Thyroid gland (tissue), 4 donors: Measurements from ENCODE around the gene CLIP1. TPM values are rescaled to one million over a fixed set of nuclear protein-coding genes. Genes with fewer than 3 reads are reported as not detected.
"Not testable (repeated sequence)": the region's sequence is repeated elsewhere in the genome, so short reads cannot be mapped to it uniquely, and the experiment has no call there.

Source experiments
- DNase-seq, 2 donors: peaks; one replicate each; pipeline ENCODE4 v3.0.0-alpha.2; 2019
- H3K27ac ChIP-seq, 3 donors: fragments of 200-600 bp; sonication (generic); 1 replicate in 2 of 3; 2 replicates in 1 of 3; pipeline ENCODE4 v1.5.1; 2016 to 2019; ENCODE audit warnings: mild to moderate bottlenecking in 1 of 3, moderate library complexity in 1 of 3
- H3K27me3 ChIP-seq: fragments of 200-600 bp; sonication (generic); one replicate; pipeline ENCODE4 v1.5.1; 2019
- H3K36me3 ChIP-seq, 2 donors: fragments of 200-600 bp; sonication (generic); one replicate each; pipeline ENCODE4 v1.5.1; 2016 to 2019
- H3K4me1 ChIP-seq, 2 donors: fragments of 200-600 bp; sonication (generic); one replicate each; pipeline ENCODE4 v1.5.1; 2017 to 2019
- H3K4me3 ChIP-seq, 3 donors: fragments of 200-600 bp; sonication (generic); replicated peaks in 1 of 3; 1 replicate in 2 of 3; 2 replicates in 1 of 3; pipeline ENCODE4 v1.5.1; 2016; ENCODE audit warnings: mild to moderate bottlenecking in 1 of 3
- H3K9me3 ChIP-seq: fragments of 200-600 bp; sonication (generic); one replicate; pipeline ENCODE4 v1.5.1; 2017
- CTCF ChIP-seq, 6 experiments: fragments of 200-600 bp in 3 of 6; fragments of 450-650 bp in 3 of 6; sonication (generic) in 3 of 6; IDR thresholded peaks; one replicate each; pipeline ENCODE4 v1.5.1; 2016 to 2019; ENCODE audit warnings: antibody characterized with exemption in 6 of 6, mild to moderate bottlenecking in 2 of 6, inconsistent platforms in 1 of 6, moderate library complexity in 1 of 6
- POLR2A ChIP-seq, 2 donors: fragments of 450-650 bp; IDR thresholded peaks; one replicate each; pipeline ENCODE4 v1.6.1; 2017; ENCODE audit warnings: antibody characterized with exemption in 2 of 2, mild to moderate bottlenecking in 2 of 2, moderate library complexity in 1 of 2
- WGBS, 2 donors: methylation state at CpG; one replicate each; pipeline ENCODE4 v1.1.5; 2017; 5-methylcytosine and 5-hydroxymethylcytosine counted together
- intact Hi-C: fragments of 100-400 bp; cut with DNase I; formaldehyde crosslinking; loops from one replicate; pipeline ENCODE4 v1.15.1; 2023
- total RNA-seq, 4 donors: library from RNA; depleted of rRNA; stranded (reverse); fragments of >200 nt; gene quantifications; one replicate each; pipeline ENCODE4 v1.2.3, GENCODE V29; 2016

Gene CLIP1
- 100 to 1,000 TPM; 118 to 189 (median 143) TPM for total RNA-seq

- peak; percentile 85 to 87 for DNase-seq
- peaks cover 21 to 40% of the 10 kb centered on the region in 2 donors for H3K4me1 ChIP-seq
- intact Hi-C loops: no loop called here
- no peaks in the 10 kb centered on the region for H3K9me3 ChIP-seq
- no peaks in the 10 kb centered on the region for H3K27me3 ChIP-seq
- 0 to 1% methylated on average over 6 to 12 of the region's 118 CpGs for WGBS, 2 donors
- TF ChIP-seq POLR2A (IDR thresholded peaks at IDR 0.05) (peak; percentile 85 to 87), CTCF (IDR thresholded peaks at IDR 0.05) (peak in 3 of 6 experiments; percentile 23 to 44 (median 26))
- H3K36me3 ChIP-seq: no peaks in the 10 kb centered on the region
- H3K27ac ChIP-seq: peak within 1 kb of the TSS; percentile 99
- peak within 1 kb of the TSS; percentile 43 to 95 (median 95) for H3K4me3 ChIP-seq
Measured at GRCh38 chr12:122421821-122422729, at the start of gene CLIP1. CLIP1 (minus strand) TSS chr12:122422669; CDS start chr12:122380452, 42,217 bp downstream.

- peaks cover 32 to 33% of the 10 kb centered on the region in 2 donors for H3K36me3 ChIP-seq
- intact Hi-C loops: loop anchor here (5.0 kb wide), 1 partner anchor 74 kb away; no protein-coding TSS in a partner anchor
- no peaks in the 10 kb centered on the region for H3K9me3 ChIP-seq
- TF ChIP-seq POLR2A (IDR thresholded peaks at IDR 0.05): no peak
- TF ChIP-seq CTCF (IDR thresholded peaks at IDR 0.05): peak; percentile 45 to 90 (median 82)
- no peak overlapping the region for H3K4me3 ChIP-seq
- no peaks in the 10 kb centered on the region for H3K27me3 ChIP-seq
- no peak for DNase-seq
- H3K27ac ChIP-seq: peak overlapping the region; percentile 76 to 80 (median 78)
- peaks cover 6 to 10% of the 10 kb centered on the region in 2 donors for H3K4me1 ChIP-seq
- WGBS, 2 donors: 12 to 23% methylated on average over 3 of the region's 3 CpGs
Measured at GRCh38 chr12:122471324-122472226, 49.1 kb upstream of the CLIP1 start.

- WGBS, 2 donors: 87 to 88% methylated on average over 7 of the region's 7 CpGs
- Histone ChIP-seq H3K36me3 (peaks cover 23 to 24% of the 10 kb centered on the region in 2 donors), H3K27ac (peak overlapping the region; percentile 76 to 80 (median 78))
- not testable (repeated sequence) for H3K9me3 ChIP-seq, H3K27me3 ChIP-seq, DNase-seq, H3K4me3 ChIP-seq, H3K4me1 ChIP-seq
- intact Hi-C loops: loop anchor here (5.0 kb wide), 1 partner anchor 73 kb away; no protein-coding TSS in a partner anchor
Measured at GRCh38 chr12:122470576-122470975, 48.1 kb upstream of the CLIP1 start.

GRCh38 chr12:122469856-122470255 lies 47.4 kb upstream of the CLIP1 start:
- peak overlapping the region in 1 of 3 donors; percentile 16 for H3K27ac ChIP-seq
- not testable (repeated sequence) for H3K4me1 ChIP-seq

GRCh38 chr12:122467983-122468382 lies 45.5 kb upstream of the CLIP1 start:
- no peak for TF ChIP-seq CTCF (IDR thresholded peaks at IDR 0.05)
- no peak for TF ChIP-seq POLR2A (IDR thresholded peaks at IDR 0.05)
- 31 to 44% methylated on average over 4 of the region's 4 CpGs for WGBS, 2 donors
- Histone ChIP-seq H3K27me3 (no peaks in the 10 kb centered on the region), H3K27ac (peak overlapping the region; percentile 24 to 66 (median 44)), H3K36me3 (peaks cover 0 to under 1% of the 10 kb centered on the region in 2 donors), H3K9me3 (no peaks in the 10 kb centered on the region), H3K4me3 (no peak overlapping the region), H3K4me1 (peaks cover 6 to 14% of the 10 kb centered on the region in 2 donors)
- intact Hi-C loops: no loop called here
- no peak for DNase-seq

More at GRCh38 chr12:122469856-122470255, 47.4 kb upstream of the CLIP1 start:
- H3K9me3 ChIP-seq, DNase-seq, H3K4me3 ChIP-seq, H3K27me3 ChIP-seq: not testable (repeated sequence)
- intact Hi-C loops: loop anchor here (5.0 kb wide), 1 partner anchor 73 kb away; no protein-coding TSS in a partner anchor
- peaks cover 17% of the 10 kb centered on the region in 2 donors for H3K36me3 ChIP-seq
- WGBS, 2 donors: 83 to 85% methylated on average over 6 of the region's 6 CpGs

- DNase-seq, H3K36me3 ChIP-seq, H3K9me3 ChIP-seq, H3K4me3 ChIP-seq, H3K27me3 ChIP-seq, intact Hi-C loops: not testable (repeated sequence)
- peaks cover 9 to 14% of the 10 kb centered on the region in 2 donors for H3K4me1 ChIP-seq
- WGBS, 2 donors: 87 to 91% methylated on average over 17 of the region's 17 CpGs
- H3K27ac ChIP-seq: peak overlapping the region in 2 of 3 donors; percentile 40 to 44
Measured at GRCh38 chr12:122464317-122465042, 42.0 kb upstream of the CLIP1 start.
